ENCODE results near the gene PSMB4.

PSMB4 gene

GRCh38 chr1:151443846-151444782 is 44.7 kb downstream of the PSMB4 start:
- peak; percentile 68 for DNase-seq

GRCh38 chr1:151444783-151445177 is 45.4 kb downstream of the PSMB4 start:
- no peak for DNase-seq

- no peak for DNase-seq
These were observed 48.3 kb downstream of the PSMB4 start for GRCh38 chr1:151447696-151448095.
